Ecto neural progenitor cell (in vitro differentiated cells): ENCODE measurements around the gene FHOD3.

Experiments used
- DNase-seq: peaks from one replicate; pipeline ENCODE4 v3.0.0-alpha.2; 2018; ENCODE audit warnings: low spot score

Gene FHOD3

GRCh38 chr18:36323421-36323820 is 25.9 kb downstream of the FHOD3 start:
- no peak for DNase-seq

- DNase-seq, result no peak
Observed at GRCh38 chr18:36325846-36326245, 28.3 kb downstream of the FHOD3 start.

GRCh38 chr18:36326771-36327170 is 29.3 kb downstream of the FHOD3 start:
- DNase-seq, result no peak

- no peak for DNase-seq
Observed at GRCh38 chr18:36327352-36328316, 30.1 kb downstream of the FHOD3 start.

GRCh38 chr18:36328385-36328858 is 30.9 kb downstream of the FHOD3 start:
- DNase-seq, result no peak

GRCh38 chr18:36328916-36329315 is 31.4 kb downstream of the FHOD3 start:
- no peak for DNase-seq

- DNase-seq, result no peak
Observed at GRCh38 chr18:36329684-36330434, 32.3 kb downstream of the FHOD3 start.

GRCh38 chr18:36330435-36331052 is 33.0 kb downstream of the FHOD3 start:
- DNase-seq, result no peak

- no peak for DNase-seq
Observed at GRCh38 chr18:36331521-36331971, 34.0 kb downstream of the FHOD3 start.

- no peak for DNase-seq
Observed at GRCh38 chr18:36333414-36333813, 35.9 kb downstream of the FHOD3 start.

GRCh38 chr18:36334798-36335197 is 37.3 kb downstream of the FHOD3 start:
- no peak for DNase-seq

- no peak for DNase-seq
Observed at GRCh38 chr18:36335476-36336279, 38.2 kb downstream of the FHOD3 start.

- DNase-seq, result no peak
Observed at GRCh38 chr18:36337679-36338402, 40.3 kb downstream of the FHOD3 start.

GRCh38 chr18:36338403-36338933 is 41.0 kb downstream of the FHOD3 start:
- DNase-seq, result no peak

GRCh38 chr18:36340246-36340645 is 42.7 kb downstream of the FHOD3 start:
- no peak for DNase-seq

GRCh38 chr18:36341944-36342343 is 44.4 kb downstream of the FHOD3 start:
- no peak for DNase-seq

GRCh38 chr18:36348331-36348730 is 50.8 kb downstream of the FHOD3 start:
- DNase-seq, result no peak

GRCh38 chr18:36348971-36349417 is 51.5 kb downstream of the FHOD3 start:
- DNase-seq, result no peak

GRCh38 chr18:36349552-36349951 is 52.0 kb downstream of the FHOD3 start:
- DNase-seq, result no peak

- no peak for DNase-seq
Observed at GRCh38 chr18:36350251-36350651, 52.7 kb downstream of the FHOD3 start.
